Panc1 (cell line): ENCODE results near the gene TBRG4. TPM values are rescaled to one million over a fixed set of nuclear protein-coding genes. Genes with fewer than 3 reads are reported as not detected.
"Not testable (repeated sequence)": the region's sequence is repeated elsewhere in the genome, so short reads cannot be mapped to it uniquely, and the experiment has no call there.

Experiments
- ATAC-seq: fragments of 200-7000 bp; cut with Tn5 transposase; 2 replicates; pipeline ENCODE4 v1.9.1; 2020; ENCODE audit warnings: mild to moderate bottlenecking, moderate library complexity
- BruUV-seq: library from RNA; stranded (reverse); fragments of 400-500 nt; replicated peaks from 2 replicates; lab custom pipeline; 2021; lab: Mats Ljungman, UMichigan
- CTCF ChIA-PET: fragments of 300-600 bp; sonication (Branson Sonifier 250); formaldehyde crosslinking; loops from one replicate; lab custom pipeline; 2022; ENCODE audit warnings: antibody characterized with exemption; lab: Charles Lee
- POLR2A ChIA-PET: fragments of 300-600 bp; sonication (Branson Sonifier 250); formaldehyde crosslinking; loops from one replicate; lab custom pipeline; 2022; ENCODE audit warnings: antibody characterized with exemption; lab: Charles Lee
- DNase-seq: peaks from one replicate; pipeline ENCODE4 v3.0.0-alpha.2; 2010; ENCODE audit warnings: low read depth, low spot score
- H3K27ac ChIP-seq: 2 replicates; pipeline ENCODE4 v1.5.1; 2011; ENCODE audit warnings: mild to moderate bottlenecking, low read length, inconsistent platforms
- H3K27me3 ChIP-seq: fragments of 200-500 bp; sonication (Bioruptor generic); 2 replicates; pipeline ENCODE4 v1.6.0; 2014; ENCODE audit warnings: low read length, inconsistent platforms; ENCODE audit not compliant: control insufficient read depth, insufficient read depth
- H3K36me3 ChIP-seq: fragments of 200-500 bp; sonication (Bioruptor generic); 2 replicates; pipeline ENCODE4 v1.5.1; 2014; ENCODE audit warnings: inconsistent platforms, mild to moderate bottlenecking, low read length, moderate library complexity; ENCODE audit not compliant: control insufficient read depth, insufficient read depth
- H3K4me1 ChIP-seq: 2 replicates; pipeline ENCODE4 v1.5.1; 2011; ENCODE audit warnings: inconsistent platforms, mild to moderate bottlenecking, low read length, moderate library complexity; ENCODE audit not compliant: control insufficient read depth, insufficient read depth
- H3K4me3 ChIP-seq, 2 experiments: 2 replicates each; pipeline ENCODE4 v1.5.1; 2011 to 2012; ENCODE audit warnings: low read depth in 2 of 2, low read length in 2 of 2, mild to moderate bottlenecking in 2 of 2, inconsistent platforms in 1 of 2, moderate library complexity in 1 of 2
- H3K9me3 ChIP-seq: fragments of 200-500 bp; sonication (Bioruptor generic); 2 replicates; pipeline ENCODE4 v1.5.1; 2014; ENCODE audit warnings: low read depth, mild to moderate bottlenecking, inconsistent platforms, low read length, moderate library complexity; ENCODE audit not compliant: control insufficient read depth, insufficient read depth
- CTCF ChIP-seq: fragments of 450-650 bp; IDR thresholded peaks from 2 replicates; pipeline ENCODE4 v1.5.1; 2017; ENCODE audit warnings: mild to moderate bottlenecking
- POLR2AphosphoS5 ChIP-seq: IDR thresholded peaks from 2 replicates; pipeline ENCODE4 v1.6.1; 2012; ENCODE audit warnings: mild to moderate bottlenecking, low read depth, low read length, moderate library complexity
- REST ChIP-seq, 2 experiments: IDR thresholded peaks; 2 replicates each; pipeline ENCODE4 v1.6.1; 2011 to 2012; ENCODE audit warnings: low read depth in 2 of 2, control low read depth in 1 of 2, low read length in 1 of 2, mild to moderate bottlenecking in 1 of 2, moderate library complexity in 1 of 2; ENCODE audit not compliant: insufficient read depth in 1 of 2
- SIN3A ChIP-seq: IDR thresholded peaks from 2 replicates; pipeline ENCODE4 v1.6.1; 2012; ENCODE audit warnings: low read depth, mild to moderate bottlenecking, low read length, moderate library complexity, borderline replicate concordance; ENCODE audit not compliant: insufficient read depth
- TCF7L2 ChIP-seq: IDR thresholded peaks from 2 replicates; pipeline ENCODE4 v1.6.1; 2011; ENCODE audit warnings: mild to moderate bottlenecking, low read depth, low read length, inconsistent platforms
- in situ Hi-C: cut with HindIII; loops from 2 replicates; pipeline ENCODE4 v1.10.0; 2016; ENCODE audit warnings: low sequenced_read_pairs, low pct_unique_long_range_greater_than_20kb
- intact Hi-C: fragments of 100-400 bp; cut with micrococcal nuclease; formaldehyde crosslinking; loops from one replicate; pipeline ENCODE4 v1.10.0; 2022; ENCODE audit not compliant: unreplicated experiment
- total RNA-seq: library from RNA; stranded (reverse); gene quantifications from one replicate; pipeline ENCODE4 v1.2.1, GENCODE V29; 2021; ENCODE audit not compliant: unreplicated experiment

TBRG4 gene
- total RNA-seq, 1 experiment from 2014 or later, result 149 TPM

- in situ Hi-C loops, result no loop called here
- Histone ChIP-seq H3K4me3 (no peak overlapping the region), H3K9me3 (no peaks in the 10 kb centered on the region), H3K4me1 (0 out of 2 replicates have a peak, but pooled peaks cover 4% of the 10 kb centered on the region), H3K36me3 (no peaks in the 10 kb centered on the region), H3K27ac (no peak overlapping the region), H3K27me3 (peaks cover 3% of the 10 kb centered on the region; the same call in 1 of the 2 replicates)
- intact Hi-C loops, result no loop called here
- ATAC-seq (no peak), DNase-seq (no peak)
- CTCF ChIA-PET, result no interaction called here
- BruUV-seq, result no TSS peak
- POLR2A ChIA-PET, result interaction anchor here (0.6 to 0.7 kb wide), 2 partner anchors 423 to 652 kb away, joined by 3 to 10 read pairs; no protein-coding TSS in a partner anchor
- TF ChIP-seq REST (IDR thresholded peaks at IDR 0.05; ENCODE audit: insufficient read depth in 1 of 2, low read depth in 2 of 2, low read length in 1 of 2), result no peak
- TF ChIP-seq SIN3A, result no peak
- TF ChIP-seq POLR2AphosphoS5, result no peak
- TF ChIP-seq TCF7L2, result no peak
- no peak for TF ChIP-seq CTCF
These were observed 4.6 kb upstream of the TBRG4 start for GRCh38 chr7:45116048-45116447.

GRCh38 chr7:45114926-45115325 lies 3.4 kb upstream of the TBRG4 start:
- in situ Hi-C loops, result no loop called here
- ChIA-PET POLR2A (interaction anchor here (0.7 kb wide), 1 partner anchor 213 kb away, joined by 5 read pairs; no protein-coding TSS in a partner anchor), CTCF (interaction anchor here (0.6 to 1.0 kb wide), 3 partner anchors 11 to 115 kb away, joined by 3 to 5 read pairs (median 4); no protein-coding TSS in a partner anchor)
- intact Hi-C loops, result no loop called here
- Histone ChIP-seq H3K27ac (no peak overlapping the region), H3K27me3 (peaks cover 3% of the 10 kb centered on the region; the same call in 1 of the 2 replicates), H3K4me3 (no peak overlapping the region), H3K4me1 (0 out of 2 replicates have a peak, but pooled peaks cover 7% of the 10 kb centered on the region), H3K9me3 (no peaks in the 10 kb centered on the region), H3K36me3 (no peaks in the 10 kb centered on the region)
- no peak for DNase-seq
- TF ChIP-seq SIN3A (no peak), TCF7L2 (no peak), POLR2AphosphoS5 (no peak), CTCF (no peak), REST (IDR thresholded peaks at IDR 0.05; ENCODE audit: insufficient read depth in 1 of 2, low read depth in 2 of 2, low read length in 1 of 2) (no peak)
- no TSS peak for BruUV-seq
- no peak for ATAC-seq

GRCh38 chr7:45114257-45114656 lies 2.8 kb upstream of the TBRG4 start:
- DNase-seq, H3K27me3 ChIP-seq, H3K36me3 ChIP-seq, H3K4me3 ChIP-seq, POLR2A ChIA-PET, intact Hi-C loops, ATAC-seq, H3K27ac ChIP-seq, BruUV-seq, H3K9me3 ChIP-seq, in situ Hi-C loops: not testable (repeated sequence)
- CTCF ChIA-PET, result interaction anchor here (0.6 to 1.0 kb wide), 2 partner anchors 22 to 115 kb away, joined by 3 to 5 read pairs; no protein-coding TSS in a partner anchor
- H3K4me1 ChIP-seq, result peaks cover 12% of the 10 kb centered on the region
